ENCODE results near the gene PURA. TPM values are rescaled to one million over a fixed set of nuclear protein-coding genes. Genes with fewer than 3 reads are reported as not detected.

The PURA gene
- total and polyA plus RNA-seq, 2 of the 13 experiments (the other 11 are each of a cell fraction or from before 2014, with no cell fraction given) = 2.0 to 5.0 TPM

- TF ChIP-seq BHLHE40 (IDR thresholded peaks at IDR 0.05; ENCODE audit: low read length) = peak; percentile 24; the same call in 1 of the 2 replicates
- 0 out of 2 replicates have a peak, but pooled peaks have one; percentile 12 for TF ChIP-seq ZNF609 (CRISPR knock-in tag; IDR thresholded peaks at IDR 0.05; ENCODE audit: borderline replicate concordance)
- TF ChIP-seq ZNF232 (CRISPR knock-in tag; IDR thresholded peaks at IDR 0.05; ENCODE audit: borderline replicate concordance) = no peak
- peak; percentile 33 to 85 for TF ChIP-seq REST (IDR thresholded peaks at IDR 0.05; ENCODE audit: borderline replicate concordance in 1 of 2, low read depth in 1 of 2, low read length in 2 of 2)
- peak; percentile 27; the same call in 1 of the 2 replicates for TF ChIP-seq ZNF749 (CRISPR knock-in tag; IDR thresholded peaks at IDR 0.05; ENCODE audit: borderline replicate concordance)
- no peak for TF ChIP-seq NONO (IDR thresholded peaks at IDR 0.05)
- TF ChIP-seq NONO (CRISPR knock-in tag; conservative IDR thresholded peaks at IDR 0.05) = peak; percentile 34; the same call in 1 of the 2 replicates
- TF ChIP-seq GABPB1 (CRISPR knock-in tag; IDR thresholded peaks at IDR 0.05) = peak; percentile 55; the same call in 1 of the 2 replicates
- 0 out of 2 replicates have a peak, but pooled peaks have one; percentile 17 for TF ChIP-seq THAP11 (CRISPR knock-in tag; IDR thresholded peaks at IDR 0.05)
- TF ChIP-seq ZBTB25 (CRISPR knock-in tag; IDR thresholded peaks at IDR 0.05) = peak; percentile 24; the same call in 1 of the 2 replicates
- TF ChIP-seq ZIK1 (CRISPR knock-in tag; IDR thresholded peaks at IDR 0.05; ENCODE audit: borderline replicate concordance, low read depth) = no peak
- TF ChIP-seq STAT6 (CRISPR knock-in tag; IDR thresholded peaks at IDR 0.05; ENCODE audit: borderline replicate concordance) = no peak
- TF ChIP-seq PPARG (CRISPR knock-in tag; conservative IDR thresholded peaks at IDR 0.05) = no peak
- TF ChIP-seq ZNF816 (CRISPR knock-in tag; IDR thresholded peaks at IDR 0.05; ENCODE audit: borderline replicate concordance) = no peak
- no peak for TF ChIP-seq MYNN (CRISPR knock-in tag; IDR thresholded peaks at IDR 0.05; ENCODE audit: low read depth)
- 0 out of 2 replicates have a peak, but pooled peaks have one; percentile 49 for TF ChIP-seq MIER2 (CRISPR knock-in tag; IDR thresholded peaks at IDR 0.05)
Measured at GRCh38 chr5:140145818-140146522, 32.1 kb downstream of the PURA start (continued).
